ENCODE measurements around the gene SGSH. TPM values are rescaled to one million over a fixed set of nuclear protein-coding genes. Genes with fewer than 3 reads are reported as not detected.
"Not testable (repeated sequence)": the region's sequence is repeated elsewhere in the genome, so short reads cannot be mapped to it uniquely, and the experiment has no call there.

The SGSH gene
- total RNA-seq, result 13.4 TPM
- long read RNA-seq, transcript SGSH-201 (8 exons, 2,784 nt), result major isoform, 24 of 38 reads
- long read RNA-seq, partial matches to known transcripts, result 9 of 38 reads
- long read RNA-seq, other reads (novel, unspliced or antisense), result 5 of 38 reads

GRCh38 chr17:80220054-80220735, at the start of gene SGSH, which contains the start of gene SLC26A11:
Gene SGSH (minus strand): TSS chr17:80220333. CDS start chr17:80220313, 20 bp downstream.
Gene SLC26A11 (plus strand): TSS chr17:80220427. CDS start chr17:80221561, 1,134 bp downstream.
- DNase-seq (peak; percentile 90), ATAC-seq (ENCODE audit: poor library complexity) (peak; percentile 96)
- intact Hi-C loops (cut with DNase I), result no loop called here

GRCh38 chr17:80269405-80269807, 49.3 kb upstream of the SGSH start:
- ATAC-seq (ENCODE audit: poor library complexity) (no peak), DNase-seq (no peak)
- intact Hi-C loops (cut with DNase I), result no loop called here

- intact Hi-C loops (cut with DNase I), result no loop called here
- ATAC-seq (ENCODE audit: poor library complexity) (no peak), DNase-seq (no peak)
Observed at GRCh38 chr17:80268427-80268826, 48.3 kb upstream of the SGSH start.

GRCh38 chr17:80267391-80267790, 47.3 kb upstream of the SGSH start:
- ATAC-seq (ENCODE audit: poor library complexity), result no peak
- intact Hi-C loops (cut with DNase I), result no loop called here
- no peak for DNase-seq

- ATAC-seq (ENCODE audit: poor library complexity) (no peak), DNase-seq (no peak)
- intact Hi-C loops (cut with DNase I), result no loop called here
Observed at GRCh38 chr17:80265205-80266068, 45.3 kb upstream of the SGSH start.

- intact Hi-C loops (cut with DNase I), result no loop called here
- DNase-seq, result no peak
- ATAC-seq (ENCODE audit: poor library complexity), result no peak
Observed at GRCh38 chr17:80264205-80265075, 44.3 kb upstream of the SGSH start.

- DNase-seq (peak; percentile 88), ATAC-seq (ENCODE audit: poor library complexity) (peak; percentile 54)
- intact Hi-C loops (cut with DNase I), result no loop called here
Observed at GRCh38 chr17:80263253-80264204, 43.4 kb upstream of the SGSH start.

- intact Hi-C loops (cut with DNase I), result no loop called here
- DNase-seq (no peak), ATAC-seq (ENCODE audit: poor library complexity) (no peak)
Observed at GRCh38 chr17:80262775-80263244, 42.7 kb upstream of the SGSH start.

- intact Hi-C loops (cut with DNase I), result no loop called here
- no peak for ATAC-seq (ENCODE audit: poor library complexity)
Observed at GRCh38 chr17:80262291-80262690, 42.2 kb upstream of the SGSH start.

GRCh38 chr17:80261895-80262279, 41.8 kb upstream of the SGSH start:
- no peak for ATAC-seq (ENCODE audit: poor library complexity)
- intact Hi-C loops (cut with DNase I), result no loop called here
- DNase-seq, result no peak

More at GRCh38 chr17:80262291-80262690, 42.2 kb upstream of the SGSH start:
- DNase-seq, result no peak

- peak; percentile 32 for ATAC-seq (ENCODE audit: poor library complexity)
- DNase-seq, result peak; percentile 68
- intact Hi-C loops (cut with DNase I), result no loop called here
Observed at GRCh38 chr17:80261159-80261894, 41.2 kb upstream of the SGSH start.

- intact Hi-C loops (cut with DNase I), result no loop called here
- ATAC-seq (ENCODE audit: poor library complexity) (peak; percentile 64), DNase-seq (peak; percentile 73)
Observed at GRCh38 chr17:80260791-80261158, 40.6 kb upstream of the SGSH start, which contains the start of gene RNF213. Gene RNF213 (plus strand): TSS chr17:80260852. CDS start chr17:80263682, 2,830 bp downstream.

GRCh38 chr17:80260069-80260535, 40.0 kb upstream of the SGSH start:
- intact Hi-C loops (cut with DNase I), result no loop called here
- DNase-seq (peak; percentile 81), ATAC-seq (ENCODE audit: poor library complexity) (peak; percentile 80)

- DNase-seq (no peak), ATAC-seq (ENCODE audit: poor library complexity) (no peak)
- intact Hi-C loops (cut with DNase I), result no loop called here
Observed at GRCh38 chr17:80259457-80260068, 39.4 kb upstream of the SGSH start.

GRCh38 chr17:80258296-80258695, 38.2 kb upstream of the SGSH start:
- intact Hi-C loops (cut with DNase I); DNase-seq; ATAC-seq (ENCODE audit: poor library complexity): not testable (repeated sequence)

GRCh38 chr17:80257716-80258213, 37.6 kb upstream of the SGSH start:
- no peak for ATAC-seq (ENCODE audit: poor library complexity)
- intact Hi-C loops (cut with DNase I), result no loop called here

More at GRCh38 chr17:80257716-80258213, 37.6 kb upstream of the SGSH start:
- DNase-seq, result no peak
